Measurements from ENCODE around the gene MBD2. TPM values are rescaled to one million over a fixed set of nuclear protein-coding genes. Genes with fewer than 3 reads are reported as not detected.
"Not testable (repeated sequence)": the region's sequence is repeated elsewhere in the genome, so short reads cannot be mapped to it uniquely, and the experiment has no call there.

MBD2 gene
- total and polyA plus RNA-seq, 11 donors: 15.9 to 74.9 (median 44.6) TPM

GRCh38 chr18:54222922-54223567 is 1.4 kb downstream of the MBD2 start:
- no peaks in the 10 kb centered on the region for H3K27me3 ChIP-seq
- H3K9me3 ChIP-seq: no peaks in the 10 kb centered on the region
- intact Hi-C loops (cut with DNase I): loop anchor here in 5 of 10 donors (10.0 kb wide), 1 partner anchor 132 kb away; the partner anchor contains the start of genes C18orf54 (in 5 of the 5) and STARD6 (in 5 of the 5)
- ATAC-seq: no peak
- peak overlapping the region in 9 of 12 donors; percentile 50 to 86 (median 72) for H3K27ac ChIP-seq
- 10 to 20% (median 18%) methylated on average over 5 of the region's 5 CpGs for WGBS, 4 donors
- no peaks in the 10 kb centered on the region for H3K36me3 ChIP-seq
- DNase-seq: no peak
- H3K4me3 ChIP-seq: peak overlapping the region; percentile 50 to 92 (median 77)
- TF ChIP-seq CTCF (IDR thresholded peaks at IDR 0.05): peak in 5 of 12 donors; percentile 7 to 18 (median 11)
- TF ChIP-seq POLR2A (IDR thresholded peaks at IDR 0.05): no peak
- H3K4me1 ChIP-seq: peaks cover 0 to 59% (median 27%) of the 10 kb centered on the region in 12 donors

GRCh38 chr18:54220406-54220805 is 4.1 kb downstream of the MBD2 start:
- Histone ChIP-seq H3K27ac (no peak overlapping the region), H3K4me3 (no peak overlapping the region), H3K27me3 (no peaks in the 10 kb centered on the region), H3K9me3 (no peaks in the 10 kb centered on the region), H3K4me1 (peaks cover 0 to 81% (median 32%) of the 10 kb centered on the region in 12 donors), H3K36me3 (no peaks in the 10 kb centered on the region)
- no peak for DNase-seq
- TF ChIP-seq POLR2A (IDR thresholded peaks at IDR 0.05) (no peak), CTCF (IDR thresholded peaks at IDR 0.05) (no peak)
- intact Hi-C loops (cut with DNase I): loop anchor here in 5 of 10 donors (10.0 kb wide), 1 partner anchor 134 kb away; the partner anchor contains the start of genes C18orf54 (in 5 of the 5) and STARD6 (in 5 of the 5)
- ATAC-seq: no peak
- WGBS, 4 donors: 81 to 88% (median 84%) methylated on average over 2 of the region's 2 CpGs

GRCh38 chr18:54218803-54219202 is 5.7 kb downstream of the MBD2 start:
- not testable (repeated sequence) for H3K27ac ChIP-seq, ATAC-seq, H3K9me3 ChIP-seq, H3K27me3 ChIP-seq, H3K36me3 ChIP-seq, H3K4me3 ChIP-seq, DNase-seq
- WGBS, 4 donors: 86 to 95% (median 92%) methylated on average over 6 of the region's 6 CpGs
- H3K4me1 ChIP-seq: peaks cover 0 to 83% (median 31%) of the 10 kb centered on the region in 12 donors
- intact Hi-C loops (cut with DNase I): loop anchor here in 1 of 10 donors (10.0 kb wide), 1 partner anchor 54 kb away; no protein-coding TSS in a partner anchor

GRCh38 chr18:54218299-54218698 is 6.2 kb downstream of the MBD2 start:
- DNase-seq: no peak
- TF ChIP-seq CTCF (IDR thresholded peaks at IDR 0.05) (no peak), POLR2A (IDR thresholded peaks at IDR 0.05) (no peak)
- intact Hi-C loops (cut with DNase I): loop anchor here in 1 of 10 donors (10.0 kb wide), 1 partner anchor 53 kb away; no protein-coding TSS in a partner anchor
- Histone ChIP-seq H3K4me3 (no peak overlapping the region), H3K4me1 (peaks cover 0 to 79% (median 28%) of the 10 kb centered on the region in 12 donors), H3K9me3 (no peaks in the 10 kb centered on the region), H3K27me3 (no peaks in the 10 kb centered on the region), H3K36me3 (no peaks in the 10 kb centered on the region), H3K27ac (no peak overlapping the region)
- WGBS, 4 donors: 95 to 100% (median 97%) methylated on average over 2 of the region's 2 CpGs
- ATAC-seq: no peak
